Neural progenitor cell (in vitro differentiated cells): ENCODE results near the gene REST. TPM values are rescaled to one million over a fixed set of nuclear protein-coding genes. Genes with fewer than 3 reads are reported as not detected.

Experiments used
- DNase-seq: peaks from one replicate; pipeline ENCODE4 v3.0.0-alpha.2; 2016; ENCODE audit warnings: low spot score
- H2AFZ ChIP-seq: fragments of 200-600 bp; sonication (generic); replicated peaks from 2 replicates; pipeline ENCODE4 v1.6.1; 2016; ENCODE audit warnings: antibody characterized with exemption
- H3F3A ChIP-seq: fragments of 200-600 bp; sonication (generic); 2 replicates; pipeline ENCODE4 v1.6.1; 2016; ENCODE audit warnings: antibody characterized with exemption, low read depth
- H3K27ac ChIP-seq: fragments of 200-600 bp; sonication (generic); 2 replicates; pipeline ENCODE4 v1.5.1; 2016; ENCODE audit warnings: mild to moderate bottlenecking
- H3K27me3 ChIP-seq: fragments of 200-600 bp; sonication (generic); 2 replicates; pipeline ENCODE4 v1.6.1; 2016; ENCODE audit warnings: mild to moderate bottlenecking, moderate library complexity
- H3K36me3 ChIP-seq: fragments of 200-600 bp; sonication (generic); 2 replicates; pipeline ENCODE4 v1.5.1; 2016
- H3K4me1 ChIP-seq: fragments of 200-600 bp; sonication (generic); 2 replicates; pipeline ENCODE4 v1.6.1; 2016; ENCODE audit warnings: mixed run types
- H3K4me2 ChIP-seq: fragments of 200-600 bp; sonication (generic); 2 replicates; pipeline ENCODE4 v1.6.1; 2016
- H3K4me3 ChIP-seq: fragments of 200-600 bp; sonication (generic); 2 replicates; pipeline ENCODE4 v1.5.1; 2016
- H3K79me2 ChIP-seq: fragments of 200-600 bp; sonication (generic); 2 replicates; pipeline ENCODE4 v1.6.1; 2016; ENCODE audit warnings: low read depth
- H3K9ac ChIP-seq: fragments of 200-600 bp; sonication (generic); 2 replicates; pipeline ENCODE4 v1.6.1; 2016
- H3K9me3 ChIP-seq: fragments of 200-600 bp; sonication (generic); 2 replicates; pipeline ENCODE4 v1.5.1; 2016; ENCODE audit warnings: low read depth
- H4K20me1 ChIP-seq: fragments of 200-600 bp; sonication (generic); 2 replicates; pipeline ENCODE4 v1.6.1; 2016; ENCODE audit warnings: low read depth
- H3K27ac Mint-ChIP-seq: 3 replicates; pipeline ENCODE4 v1.8.0; 2021; ENCODE audit warnings: mixed read lengths
- H3K27me3 Mint-ChIP-seq: 2 replicates; pipeline ENCODE4 v1.8.0; 2022; ENCODE audit warnings: low read depth, mild to moderate bottlenecking, inconsistent platforms, moderate library complexity, mixed read lengths; ENCODE audit not compliant: insufficient read depth
- H3K36me3 Mint-ChIP-seq: 3 replicates; pipeline ENCODE4 v1.8.0; 2021; ENCODE audit warnings: mixed read lengths
- H3K4me1 Mint-ChIP-seq: 3 replicates; pipeline ENCODE4 v1.8.0; 2021; ENCODE audit warnings: mixed read lengths
- H3K4me3 Mint-ChIP-seq: 3 replicates; pipeline ENCODE4 v1.8.0; 2021; ENCODE audit warnings: mild to moderate bottlenecking, moderate library complexity, mixed read lengths
- H3K9me3 Mint-ChIP-seq: 3 replicates; pipeline ENCODE4 v1.8.0; 2020; ENCODE audit warnings: mixed read lengths
- CTCF ChIP-seq: fragments of 200-600 bp; sonication (generic); IDR thresholded peaks from 2 replicates; pipeline ENCODE4 v1.5.1; 2017; ENCODE audit warnings: antibody characterized with exemption, mild to moderate bottlenecking
- EZH2 ChIP-seq: fragments of 200-600 bp; sonication (generic); IDR thresholded peaks from 2 replicates; pipeline ENCODE4 v1.6.1; 2017; ENCODE audit warnings: antibody characterized with exemption, mild to moderate bottlenecking, moderate library complexity
- EZH2phosphoT487 ChIP-seq: fragments of 200-600 bp; sonication (generic); IDR thresholded peaks from 2 replicates; pipeline ENCODE4 v1.6.1; 2017; ENCODE audit warnings: antibody characterized with exemption
- total RNA-seq: library from RNA; depleted of rRNA; stranded (reverse); fragments of >200 nt; gene quantifications from 2 replicates; pipeline ENCODE4 v1.2.3, GENCODE V29; 2015; ENCODE audit warnings: low replicate concordance

REST gene
- total RNA-seq, 1 donor from 2014 or later, result 87.3 TPM

- TF ChIP-seq CTCF (no peak), EZH2 (no peak), EZH2phosphoT487 (no peak)
- peaks cover 33% of the 10 kb centered on the region for H3K36me3 Mint-ChIP-seq
- H3K9me3 Mint-ChIP-seq, result peaks cover 2% of the 10 kb centered on the region
- no peak overlapping the region for H3K27ac Mint-ChIP-seq
- Histone ChIP-seq H3K9ac (no peak overlapping the region), H3K27me3 (no peaks in the 10 kb centered on the region), H3K4me3 (no peak overlapping the region), H3K4me2 (no peak overlapping the region), H3K9me3 (no peaks in the 10 kb centered on the region), H3K4me1 (peaks cover 7% of the 10 kb centered on the region), H3K27ac (no peak overlapping the region), H3K36me3 (peaks cover 13% of the 10 kb centered on the region), H2AFZ (no peak overlapping the region), H3K79me2 (peaks cover 27% of the 10 kb centered on the region), H4K20me1 (peaks cover 15% of the 10 kb centered on the region), H3F3A (no peaks in the 10 kb centered on the region)
- H3K4me1 Mint-ChIP-seq, result peaks cover 6% of the 10 kb centered on the region
- no peak overlapping the region for H3K4me3 Mint-ChIP-seq
- peaks cover 6% of the 10 kb centered on the region for H3K27me3 Mint-ChIP-seq
- DNase-seq, result no peak
Observed at GRCh38 chr4:56971383-56971782, 63.7 kb downstream of the REST start.

GRCh38 chr4:56972389-56972788 lies 64.7 kb downstream of the REST start:
- Histone ChIP-seq H4K20me1 (peaks cover 24% of the 10 kb centered on the region), H3K79me2 (peaks cover 34% of the 10 kb centered on the region), H3K4me3 (no peak overlapping the region), H3F3A (no peaks in the 10 kb centered on the region), H2AFZ (no peak overlapping the region), H3K9ac (no peak overlapping the region), H3K4me1 (peaks cover 7% of the 10 kb centered on the region), H3K27me3 (no peaks in the 10 kb centered on the region), H3K36me3 (peaks cover 9% of the 10 kb centered on the region), H3K27ac (no peak overlapping the region), H3K4me2 (no peak overlapping the region), H3K9me3 (no peaks in the 10 kb centered on the region)
- Mint-ChIP-seq H3K27ac (no peak overlapping the region), H3K4me1 (peaks cover 8% of the 10 kb centered on the region), H3K9me3 (peaks cover 2% of the 10 kb centered on the region), H3K4me3 (no peak overlapping the region), H3K27me3 (peaks cover 6% of the 10 kb centered on the region), H3K36me3 (peaks cover 31% of the 10 kb centered on the region)
- TF ChIP-seq CTCF (no peak), EZH2 (no peak), EZH2phosphoT487 (no peak)
- no peak for DNase-seq

- peaks cover 8% of the 10 kb centered on the region for H3K4me1 Mint-ChIP-seq
- Histone ChIP-seq H3K36me3 (peaks cover 9% of the 10 kb centered on the region), H3F3A (peaks cover 3% of the 10 kb centered on the region), H4K20me1 (peaks cover 24% of the 10 kb centered on the region), H3K27me3 (no peaks in the 10 kb centered on the region), H3K4me2 (no peak overlapping the region), H3K79me2 (peaks cover 34% of the 10 kb centered on the region), H3K4me1 (peaks cover 7% of the 10 kb centered on the region), H3K27ac (no peak overlapping the region), H3K9ac (no peak overlapping the region), H3K4me3 (no peak overlapping the region), H2AFZ (no peak overlapping the region), H3K9me3 (no peaks in the 10 kb centered on the region)
- H3K4me3 Mint-ChIP-seq, result no peak overlapping the region
- peaks cover 2% of the 10 kb centered on the region for H3K9me3 Mint-ChIP-seq
- no peak overlapping the region for H3K27ac Mint-ChIP-seq
- H3K27me3 Mint-ChIP-seq, result peaks cover 6% of the 10 kb centered on the region
- DNase-seq, result no peak
- peaks cover 30% of the 10 kb centered on the region for H3K36me3 Mint-ChIP-seq
- TF ChIP-seq EZH2 (no peak), EZH2phosphoT487 (no peak), CTCF (no peak)
Observed at GRCh38 chr4:56972809-56973208, 65.1 kb downstream of the REST start.
